AG09309 (cell line): ENCODE results near the gene GRIN1.

ENCODE experiments used
- DNase-seq: peaks from one replicate; pipeline ENCODE4 v3.0.0-alpha.2; 2010; ENCODE audit warnings: low read depth
- H3K4me3 ChIP-seq: 2 replicates; pipeline ENCODE4 v1.5.1; 2011; ENCODE audit warnings: mild to moderate bottlenecking, low read depth, low read length, moderate library complexity; ENCODE audit not compliant: control insufficient read depth
- TF ChIP-seq, protein P1 (sequence below): IDR thresholded peaks from 2 replicates; pipeline ENCODE4 v1.5.1; 2011; ENCODE audit warnings: mild to moderate bottlenecking, low read depth, low read length, inconsistent platforms; ENCODE audit not compliant: insufficient read depth, control insufficient read depth; ENCODE audit errors: missing control alignments

Gene GRIN1

DNA sequence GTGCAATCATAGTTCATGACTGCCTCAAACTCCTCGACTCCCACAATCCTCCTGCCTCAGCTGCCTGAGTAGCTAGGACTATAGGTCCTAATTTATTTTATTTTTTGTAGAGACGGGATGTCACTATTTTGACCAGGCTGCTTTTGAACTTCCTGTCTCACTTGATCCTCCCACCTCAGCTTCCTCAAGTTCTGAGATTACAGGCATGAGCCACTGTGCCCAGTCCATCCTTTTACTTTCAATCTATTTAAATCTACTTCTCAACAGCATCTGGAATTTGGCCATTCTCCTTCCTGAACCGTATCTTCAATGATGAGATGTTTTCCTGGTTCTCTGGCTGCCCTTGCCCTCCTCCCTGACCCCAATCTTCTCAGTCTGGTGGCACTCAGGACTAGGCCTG is 12.2 kb upstream of the GRIN1 start:
- H3K4me3 ChIP-seq, result no peak overlapping the region
- TF ChIP-seq, protein P1, sequence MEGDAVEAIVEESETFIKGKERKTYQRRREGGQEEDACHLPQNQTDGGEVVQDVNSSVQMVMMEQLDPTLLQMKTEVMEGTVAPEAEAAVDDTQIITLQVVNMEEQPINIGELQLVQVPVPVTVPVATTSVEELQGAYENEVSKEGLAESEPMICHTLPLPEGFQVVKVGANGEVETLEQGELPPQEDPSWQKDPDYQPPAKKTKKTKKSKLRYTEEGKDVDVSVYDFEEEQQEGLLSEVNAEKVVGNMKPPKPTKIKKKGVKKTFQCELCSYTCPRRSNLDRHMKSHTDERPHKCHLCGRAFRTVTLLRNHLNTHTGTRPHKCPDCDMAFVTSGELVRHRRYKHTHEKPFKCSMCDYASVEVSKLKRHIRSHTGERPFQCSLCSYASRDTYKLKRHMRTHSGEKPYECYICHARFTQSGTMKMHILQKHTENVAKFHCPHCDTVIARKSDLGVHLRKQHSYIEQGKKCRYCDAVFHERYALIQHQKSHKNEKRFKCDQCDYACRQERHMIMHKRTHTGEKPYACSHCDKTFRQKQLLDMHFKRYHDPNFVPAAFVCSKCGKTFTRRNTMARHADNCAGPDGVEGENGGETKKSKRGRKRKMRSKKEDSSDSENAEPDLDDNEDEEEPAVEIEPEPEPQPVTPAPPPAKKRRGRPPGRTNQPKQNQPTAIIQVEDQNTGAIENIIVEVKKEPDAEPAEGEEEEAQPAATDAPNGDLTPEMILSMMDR, result no peak
- no peak for DNase-seq

DNA sequence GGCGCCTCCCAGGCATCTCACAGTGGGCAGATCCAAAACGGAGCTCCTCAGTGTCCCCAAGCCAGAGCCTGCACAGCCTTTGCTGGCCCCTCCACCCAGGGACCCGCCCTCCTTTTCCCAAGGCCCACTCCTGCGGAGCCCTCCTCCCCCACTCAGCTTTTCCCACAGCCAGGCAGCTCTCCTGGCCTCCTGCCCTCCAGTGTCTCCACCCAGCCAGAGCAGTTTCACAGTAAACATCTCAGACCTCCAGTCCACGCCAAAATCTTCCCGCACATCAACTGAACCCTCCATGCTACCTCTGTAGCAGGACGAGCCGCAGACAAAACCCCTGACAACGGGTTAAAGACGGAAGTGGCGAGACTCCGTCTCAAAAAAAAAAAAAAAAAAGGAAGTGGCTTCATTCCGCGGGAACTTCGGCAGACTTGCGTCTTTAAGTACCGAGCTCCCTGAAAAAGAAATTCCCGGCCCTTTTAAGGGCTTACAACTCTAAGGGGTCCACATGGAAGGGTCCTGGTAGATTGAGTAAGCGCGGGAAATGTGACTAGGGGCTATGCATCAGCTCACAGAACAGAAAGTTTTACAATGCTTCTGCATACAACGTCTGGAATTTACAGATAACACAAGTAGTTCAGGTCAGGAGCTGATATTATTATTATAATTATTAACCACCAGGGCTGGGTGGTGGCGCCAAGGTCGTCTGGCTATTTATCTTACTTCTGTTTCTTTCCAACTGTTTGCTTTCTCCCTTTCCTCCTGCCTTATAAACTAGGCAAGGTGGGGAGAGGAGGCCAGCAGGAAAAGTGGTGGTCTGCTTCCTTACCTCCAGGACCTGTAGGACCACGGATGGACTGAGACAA is 11.4 kb upstream of the GRIN1 start:
- peak overlapping the region; percentile 19 for H3K4me3 ChIP-seq
- TF ChIP-seq, protein P1, result no peak
- DNase-seq, result no peak

DNA sequence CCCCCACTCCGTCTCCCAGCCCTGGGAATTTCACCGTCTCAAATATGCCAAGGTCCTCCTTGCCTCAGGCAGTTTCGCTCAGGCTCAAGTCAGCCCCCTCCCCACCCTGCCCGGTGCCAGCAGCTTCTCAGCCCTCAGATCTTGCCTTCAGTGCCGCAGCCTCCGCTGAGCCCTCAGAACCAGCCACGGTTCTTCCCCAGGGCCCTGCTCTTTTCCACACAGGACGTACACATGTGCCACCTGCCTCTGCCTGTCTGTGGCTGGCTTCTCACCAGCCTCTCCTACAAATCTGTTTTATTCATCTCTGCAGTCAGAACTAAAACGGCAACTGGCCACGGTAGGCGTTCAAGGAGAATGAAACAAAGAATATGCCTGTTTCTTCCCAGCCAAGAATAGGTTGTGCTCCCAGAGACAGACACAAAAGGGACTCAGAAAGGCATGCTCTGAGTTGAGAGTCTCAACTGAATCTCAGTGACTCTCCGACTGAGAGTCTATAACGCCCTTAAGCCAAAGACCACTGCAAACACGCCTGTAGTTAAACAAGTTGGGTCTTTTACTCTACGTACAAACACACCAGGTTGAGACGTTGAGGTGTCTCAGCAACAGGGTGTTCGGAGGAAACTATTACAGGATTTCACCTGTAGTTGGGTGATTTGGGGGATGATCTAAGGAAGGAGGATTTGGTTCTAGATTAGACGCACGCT is 10.6 kb upstream of the GRIN1 start:
- TF ChIP-seq, protein P1, result no peak
- no peak for DNase-seq
- peak overlapping the region; percentile 91 for H3K4me3 ChIP-seq

DNA sequence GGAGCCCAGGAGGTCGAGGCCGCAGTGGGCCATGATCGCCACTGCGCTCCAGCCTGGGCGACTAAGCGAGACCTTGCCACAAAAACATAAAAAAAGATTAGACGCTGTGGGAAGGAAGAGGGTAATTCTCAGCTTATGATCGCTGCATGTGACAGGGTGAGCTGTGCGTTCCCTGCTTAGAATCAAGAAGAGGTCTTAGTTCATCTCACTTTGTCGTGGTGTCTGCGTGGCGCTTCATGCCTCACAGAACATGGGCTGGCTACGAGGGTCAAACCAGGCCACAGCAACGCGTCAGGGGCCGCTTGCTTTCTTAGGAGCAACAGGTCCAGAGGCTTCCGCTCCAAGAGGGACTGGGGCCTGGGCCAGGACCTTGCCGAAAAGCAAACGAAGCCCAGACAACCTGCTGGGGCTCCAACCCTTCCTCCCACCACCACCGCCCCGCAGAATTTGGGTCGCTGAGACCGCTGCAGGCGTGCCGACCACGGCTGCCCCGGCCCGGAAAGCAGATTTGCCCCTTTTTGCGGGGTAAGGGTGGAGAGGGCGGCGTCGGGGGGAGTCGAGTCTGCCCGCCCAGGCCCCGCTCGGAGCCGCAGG is 10.0 kb upstream of the GRIN1 start:
- DNase-seq, result no peak
- TF ChIP-seq, protein P1, result no peak
- peak overlapping the region; percentile 91 for H3K4me3 ChIP-seq

DNA sequence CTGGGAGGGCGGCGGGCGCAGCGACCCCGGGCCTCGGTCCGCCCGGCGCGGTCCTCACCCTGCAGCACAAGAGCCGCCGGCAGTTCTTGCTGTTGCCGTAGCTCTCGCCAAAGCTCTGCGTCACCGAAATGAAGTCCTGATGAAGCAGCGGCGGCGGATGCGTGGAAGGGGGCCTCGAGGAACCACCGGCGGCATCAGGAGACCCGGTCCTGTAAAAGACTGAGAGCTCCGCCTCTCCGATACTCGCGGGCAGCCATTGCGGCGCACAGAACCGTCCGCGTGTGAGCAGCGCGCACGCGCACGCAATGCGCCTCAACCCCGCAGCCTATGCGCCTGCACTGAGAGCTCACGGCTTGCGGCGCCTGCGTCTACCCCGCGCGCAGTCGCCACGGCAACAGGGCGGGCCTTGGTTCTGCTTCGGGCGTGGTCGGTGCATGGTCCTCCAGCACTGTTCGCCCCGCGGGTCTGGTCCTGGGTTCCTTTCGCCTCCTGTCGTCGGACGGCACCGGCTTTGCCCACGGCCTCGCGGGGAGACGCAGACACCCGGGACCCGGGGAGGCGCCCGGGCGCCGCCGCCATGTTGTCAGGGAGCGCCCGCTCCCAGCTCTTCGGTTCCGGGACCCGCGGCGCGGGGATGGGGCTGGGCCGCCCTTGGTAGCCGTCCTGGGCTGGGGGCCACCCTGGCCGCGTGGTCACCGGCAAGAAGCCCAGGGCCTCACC is 9.3 kb upstream of the GRIN1 start:
- peak overlapping the region; percentile 91 for H3K4me3 ChIP-seq
- TF ChIP-seq, protein P1, result no peak
- peak; percentile 64 for DNase-seq

DNA sequence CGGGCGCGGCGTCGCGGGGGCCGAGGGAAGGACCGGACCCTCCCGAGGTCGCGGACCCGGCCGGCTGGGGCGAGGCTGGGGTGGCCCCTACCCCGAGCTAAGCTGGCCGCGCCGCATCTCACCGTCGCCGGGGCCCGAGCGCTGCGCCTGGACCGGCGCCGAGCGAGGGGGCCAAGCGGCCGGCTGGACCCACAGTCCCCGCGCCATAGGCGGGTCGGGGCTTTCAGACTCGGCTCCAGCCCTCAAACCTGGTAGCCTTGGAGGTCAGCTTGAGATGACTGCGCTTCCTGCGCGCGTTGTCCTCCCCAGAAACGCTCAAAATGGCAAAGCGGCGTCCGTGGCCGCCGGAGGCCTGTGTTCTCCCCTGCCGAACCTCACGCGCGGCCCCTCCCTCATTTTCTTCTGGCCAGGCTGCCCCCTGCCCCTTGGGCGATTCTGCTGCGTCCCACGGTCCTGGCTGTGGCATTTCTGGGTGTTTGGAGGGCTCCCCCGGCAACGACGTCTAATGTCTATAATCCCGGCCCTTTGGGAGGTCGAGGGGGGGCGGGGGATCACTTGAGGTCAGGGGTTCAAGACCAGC is 8.7 kb upstream of the GRIN1 start:
- H3K4me3 ChIP-seq, result peak overlapping the region; percentile 91

More for the DNA sequence above, 8.7 kb upstream of the GRIN1 start:
- TF ChIP-seq, protein P1, result no peak
- DNase-seq, result no peak
